Right renal pelvis (tissue), 4 donors: ENCODE results near the gene PKMYT1. TPM values are rescaled to one million over a fixed set of nuclear protein-coding genes. Genes with fewer than 3 reads are reported as not detected.

Experiments
- DNase-seq, 4 donors: peaks; one replicate each; pipeline ENCODE4 v3.0.0-alpha.2; 2013; ENCODE audit warnings: low read depth in 4 of 4, low spot score in 3 of 4, missing footprints in 1 of 4
- polyA plus RNA-seq, 4 donors: library from polyadenylated mRNA; unstranded; fragments of 120-200 nt; gene quantifications; one replicate each; pipeline ENCODE4 v1.2.1, GENCODE V29; 2013; ENCODE audit not compliant: insufficient read length in 4 of 4

Gene PKMYT1
- polyA plus RNA-seq, 4 donors, result 10.4 to 19.2 (median 14.2) TPM

DNA sequence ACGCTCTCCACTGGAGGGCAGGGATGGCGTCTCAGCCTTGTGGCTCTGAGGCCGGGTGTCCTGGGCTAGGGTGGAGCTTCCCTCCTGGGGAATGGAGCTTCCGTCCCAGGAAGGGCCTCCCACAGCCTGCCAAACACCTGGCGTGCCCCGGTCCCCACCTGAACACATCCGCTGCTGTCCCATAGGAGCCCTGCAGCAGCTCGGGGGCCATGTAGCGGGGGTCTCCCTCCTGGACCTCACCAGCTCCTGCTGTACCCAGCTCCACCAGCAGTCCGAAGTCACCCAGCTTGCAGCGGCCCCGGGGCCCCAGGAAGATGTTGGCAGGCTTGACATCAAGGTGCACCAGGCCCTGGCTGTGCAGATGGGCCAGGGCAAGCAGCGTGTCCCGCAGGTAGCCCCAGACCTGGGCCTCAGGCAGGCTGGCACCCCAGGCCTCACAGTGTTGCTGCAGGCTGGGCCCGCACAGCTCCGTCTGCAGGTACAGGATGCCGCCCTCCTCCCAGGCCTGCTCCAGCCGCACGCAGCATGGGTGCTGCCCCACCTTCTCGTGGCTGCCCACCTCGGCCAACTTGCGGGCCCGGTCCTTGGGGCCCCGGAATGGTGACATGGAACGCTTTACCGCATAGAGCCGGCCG, 5.0 kb downstream of the PKMYT1 start:
- DNase-seq, result no peak

DNA sequence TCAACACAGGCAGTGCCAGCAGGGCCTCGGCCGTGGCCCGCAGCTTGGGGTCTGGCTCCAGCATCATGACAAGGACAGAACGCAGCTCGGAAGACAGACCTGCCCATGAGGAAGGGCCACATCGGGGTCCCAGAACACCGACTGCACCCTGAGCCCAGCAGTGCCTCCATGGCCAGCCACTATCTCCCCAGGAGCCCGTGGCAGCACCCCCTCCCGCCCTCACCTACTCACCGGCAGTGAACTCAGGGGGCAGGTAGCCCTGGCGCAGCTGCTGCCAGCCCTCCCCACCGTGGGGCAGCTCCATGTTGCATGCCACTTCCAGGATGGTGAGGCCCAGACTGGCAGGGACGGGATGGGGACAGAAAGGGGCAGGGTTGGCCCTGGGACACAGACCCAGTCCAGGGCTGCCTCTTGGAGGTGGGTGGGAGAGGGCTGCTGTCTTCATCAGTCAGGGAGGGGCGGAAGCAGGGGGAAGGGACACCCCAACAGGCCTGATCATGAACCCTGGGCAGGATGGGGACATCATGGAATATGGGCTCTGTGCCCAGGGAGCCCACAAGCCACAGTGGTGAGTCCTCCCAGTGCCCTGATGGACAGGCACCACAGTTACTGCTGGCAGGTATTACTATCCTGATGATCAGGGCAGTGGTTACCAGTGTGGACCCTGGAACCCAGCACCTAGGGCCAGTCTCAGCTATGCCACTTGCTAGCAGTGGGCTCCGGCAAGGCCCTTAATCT, 5.8 kb downstream of the PKMYT1 start:
- no peak for DNase-seq

DNA sequence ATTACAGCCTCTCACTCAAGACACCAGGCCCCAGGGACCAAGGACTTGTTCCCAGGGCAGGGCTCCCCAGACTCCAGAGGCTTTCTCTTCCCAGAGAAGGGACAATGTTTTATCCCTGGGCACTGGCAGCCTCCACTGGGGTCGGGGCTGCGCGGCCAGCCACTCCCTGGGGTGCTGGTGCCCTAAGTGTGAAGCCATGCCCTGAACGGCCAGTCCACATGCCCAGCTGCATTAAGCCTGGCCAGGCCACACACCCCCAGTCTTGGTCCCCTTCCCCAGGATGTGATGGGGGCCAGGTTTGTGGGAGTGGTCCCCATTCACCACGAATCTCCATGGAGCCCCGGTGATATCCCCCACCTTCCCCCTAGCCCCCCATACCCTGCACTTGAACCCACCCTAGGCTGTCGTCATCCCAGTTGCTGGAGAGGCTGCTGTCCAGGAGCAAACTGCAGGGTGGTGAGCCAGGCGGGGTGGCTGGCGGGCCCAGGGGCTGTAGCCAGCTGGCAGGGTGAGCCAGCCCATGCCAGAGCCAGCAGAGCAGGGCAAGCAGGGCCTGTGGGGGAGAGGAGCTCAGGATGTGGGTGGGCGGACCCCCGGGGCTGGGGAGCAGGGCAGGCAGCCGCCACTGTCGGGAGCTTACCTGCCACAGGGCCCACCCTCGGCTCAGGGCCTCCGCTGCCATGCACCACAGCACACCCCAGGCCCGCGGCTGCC, 6.5 kb downstream of the PKMYT1 start:
- DNase-seq, result no peak

DNA sequence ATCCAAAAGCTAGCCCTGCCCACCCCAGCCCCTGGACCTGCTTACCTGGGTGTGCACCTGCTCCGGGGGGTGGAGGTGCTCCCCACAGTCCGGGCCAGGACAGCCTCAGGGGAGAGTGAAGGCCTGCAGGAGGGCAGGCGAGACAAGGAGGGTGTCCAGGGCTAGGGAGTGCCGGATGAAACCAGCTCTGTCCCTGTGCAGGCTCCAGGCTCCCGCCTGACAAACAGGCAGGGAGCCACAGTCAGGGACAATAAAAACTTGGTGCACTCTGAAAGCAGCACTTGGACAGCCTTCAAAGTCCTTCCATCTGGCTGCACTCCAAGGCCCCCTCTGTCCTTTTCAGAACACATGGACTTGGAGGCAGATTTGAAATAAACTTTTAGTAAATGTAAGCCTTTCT, 7.2 kb downstream of the PKMYT1 start:
- no peak for DNase-seq

DNA sequence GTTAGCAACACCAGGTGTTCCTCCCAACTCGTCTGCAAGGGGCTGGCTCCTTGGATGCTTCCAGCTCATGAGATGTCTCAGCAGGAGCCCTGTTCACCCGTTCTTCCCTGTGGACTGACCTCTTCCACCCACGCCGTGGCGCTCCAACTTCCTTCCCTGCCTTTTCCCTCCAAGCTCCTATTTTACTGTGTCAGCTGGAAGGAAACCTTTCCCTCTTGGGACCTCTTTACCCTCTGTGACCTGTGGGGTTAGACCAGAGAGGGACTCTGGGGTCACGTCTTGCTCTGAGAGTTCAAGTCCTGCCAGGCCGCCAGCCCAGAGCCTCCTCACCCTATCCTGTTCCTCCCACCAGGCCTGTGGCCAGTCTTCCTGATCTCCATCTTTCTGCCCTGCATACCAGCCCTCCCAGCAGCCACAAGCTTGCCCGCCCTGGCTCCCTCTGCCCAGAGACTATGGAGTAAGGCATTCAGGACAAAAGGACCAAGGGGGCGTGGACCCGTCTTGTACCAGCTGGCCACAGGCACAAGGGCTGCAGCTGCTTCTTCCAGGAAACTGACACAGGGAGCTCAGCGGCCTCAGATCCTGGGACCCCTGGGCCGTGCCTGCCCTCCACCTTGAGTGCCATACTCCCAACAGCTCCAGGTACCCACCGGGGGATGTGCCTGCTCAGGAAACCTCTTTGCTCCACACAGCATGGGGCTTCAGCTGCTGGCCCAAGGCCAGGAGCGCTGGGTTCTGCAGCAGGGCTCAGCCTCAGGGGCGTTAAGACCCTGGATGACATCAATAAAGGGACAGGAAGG, 8.1 kb downstream of the PKMYT1 start:
- DNase-seq, result no peak

DNA sequence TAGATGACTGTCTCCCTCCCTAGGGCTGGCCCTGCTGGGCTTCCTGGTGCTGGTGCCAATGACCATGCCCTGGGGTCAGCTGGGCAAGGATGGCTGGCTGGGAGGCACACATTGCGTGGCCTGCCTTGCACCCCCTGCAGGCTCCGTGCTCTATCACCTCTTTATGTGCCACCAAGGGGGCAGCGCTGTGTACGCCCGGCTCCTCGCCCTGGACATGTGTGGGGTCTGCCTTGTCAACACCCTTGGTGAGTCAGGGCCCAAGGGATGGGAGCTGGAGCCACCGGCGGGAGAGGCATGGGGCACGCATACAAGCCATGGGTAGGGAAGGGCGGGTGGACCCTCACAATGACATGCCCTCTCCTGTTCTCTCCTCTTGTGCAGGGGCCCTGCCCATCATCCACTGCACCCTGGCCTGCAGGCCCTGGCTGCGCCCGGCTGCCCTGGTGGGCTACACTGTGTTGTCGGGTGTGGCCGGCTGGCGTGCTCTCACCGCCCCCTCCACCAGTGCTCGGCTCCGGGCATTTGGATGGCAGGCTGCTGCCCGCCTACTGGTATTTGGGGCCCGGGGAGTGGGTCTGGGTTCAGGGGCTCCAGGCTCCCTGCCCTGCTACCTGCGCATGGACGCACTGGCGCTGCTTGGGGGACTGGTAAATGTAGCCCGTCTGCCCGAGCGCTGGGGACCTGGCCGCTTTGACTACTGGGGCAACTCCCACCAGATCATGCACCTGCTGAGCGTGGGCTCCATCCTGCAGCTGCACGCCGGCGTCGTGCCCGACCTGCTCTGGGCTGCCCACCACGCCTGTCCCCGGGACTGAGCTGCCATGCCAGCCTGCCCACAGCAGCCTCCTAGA, 8.9 kb downstream of the PKMYT1 start:
- DNase-seq, result no peak

DNA sequence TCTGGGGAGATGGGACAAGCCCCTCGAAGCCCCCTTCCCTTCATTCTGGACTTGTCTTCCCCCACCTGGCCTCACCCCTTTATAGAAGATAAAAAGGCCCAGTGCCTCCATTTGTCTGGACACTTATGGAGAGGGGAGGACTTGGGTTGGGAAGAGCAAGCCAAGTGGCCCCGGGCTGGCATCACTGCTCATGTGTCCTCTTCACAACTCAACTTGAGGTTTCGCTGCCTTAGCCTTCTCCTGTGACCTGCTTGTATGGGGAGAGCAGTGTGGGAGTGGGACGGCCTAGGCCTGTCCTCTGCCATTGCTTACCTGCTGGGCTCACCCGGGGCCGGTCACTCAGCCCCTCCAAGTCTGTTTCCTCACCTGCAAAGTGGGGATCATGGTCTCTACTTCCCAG, 9.7 kb downstream of the PKMYT1 start:
- DNase-seq, result no peak

DNA sequence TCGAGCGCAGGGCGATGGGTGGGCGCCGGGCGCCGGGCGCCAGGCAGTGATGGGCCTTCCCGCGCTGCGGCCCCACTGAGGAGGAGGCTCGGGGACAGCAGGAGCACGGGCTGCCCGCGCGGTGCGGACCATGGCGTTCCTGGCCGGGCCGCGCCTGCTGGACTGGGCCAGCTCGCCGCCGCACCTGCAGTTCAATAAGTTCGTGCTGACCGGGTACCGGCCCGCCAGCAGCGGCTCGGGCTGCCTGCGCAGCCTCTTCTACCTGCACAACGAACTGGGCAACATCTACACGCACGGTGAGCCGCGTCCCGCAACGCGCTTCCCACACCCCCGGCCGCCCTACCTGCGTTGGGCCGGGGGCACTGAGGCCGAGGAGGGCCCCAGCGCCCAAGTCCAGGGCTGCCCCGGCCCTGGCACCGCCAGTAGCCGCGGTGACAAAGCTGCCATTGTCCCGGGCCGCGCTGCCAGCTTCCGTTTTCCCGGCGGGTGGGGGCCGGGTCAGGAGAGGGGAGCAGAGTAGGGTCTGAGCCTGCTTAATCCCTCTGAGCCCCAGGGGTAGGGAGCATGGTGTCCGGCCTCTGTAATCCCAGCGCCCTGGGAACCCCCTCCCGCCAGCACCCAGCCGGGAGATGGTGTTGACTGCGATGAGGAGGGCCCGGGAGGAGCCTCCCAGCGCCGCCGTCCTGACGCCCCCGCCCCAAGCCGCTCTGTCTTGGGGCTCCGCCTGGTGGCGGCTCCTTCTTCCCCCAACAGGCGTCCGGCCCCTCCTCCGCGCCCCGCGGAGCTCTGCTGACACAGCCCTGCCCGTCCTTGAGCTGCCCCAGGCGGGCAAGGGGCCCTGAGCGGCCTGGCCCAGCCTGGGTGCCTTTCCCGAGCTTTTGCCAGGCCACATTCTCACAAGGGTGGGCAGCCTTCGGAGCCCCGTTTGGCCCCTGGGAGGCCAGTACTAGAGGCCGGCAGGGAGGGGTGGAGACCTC, 10.4 kb downstream of the PKMYT1 start:
- DNase-seq, result no peak

DNA sequence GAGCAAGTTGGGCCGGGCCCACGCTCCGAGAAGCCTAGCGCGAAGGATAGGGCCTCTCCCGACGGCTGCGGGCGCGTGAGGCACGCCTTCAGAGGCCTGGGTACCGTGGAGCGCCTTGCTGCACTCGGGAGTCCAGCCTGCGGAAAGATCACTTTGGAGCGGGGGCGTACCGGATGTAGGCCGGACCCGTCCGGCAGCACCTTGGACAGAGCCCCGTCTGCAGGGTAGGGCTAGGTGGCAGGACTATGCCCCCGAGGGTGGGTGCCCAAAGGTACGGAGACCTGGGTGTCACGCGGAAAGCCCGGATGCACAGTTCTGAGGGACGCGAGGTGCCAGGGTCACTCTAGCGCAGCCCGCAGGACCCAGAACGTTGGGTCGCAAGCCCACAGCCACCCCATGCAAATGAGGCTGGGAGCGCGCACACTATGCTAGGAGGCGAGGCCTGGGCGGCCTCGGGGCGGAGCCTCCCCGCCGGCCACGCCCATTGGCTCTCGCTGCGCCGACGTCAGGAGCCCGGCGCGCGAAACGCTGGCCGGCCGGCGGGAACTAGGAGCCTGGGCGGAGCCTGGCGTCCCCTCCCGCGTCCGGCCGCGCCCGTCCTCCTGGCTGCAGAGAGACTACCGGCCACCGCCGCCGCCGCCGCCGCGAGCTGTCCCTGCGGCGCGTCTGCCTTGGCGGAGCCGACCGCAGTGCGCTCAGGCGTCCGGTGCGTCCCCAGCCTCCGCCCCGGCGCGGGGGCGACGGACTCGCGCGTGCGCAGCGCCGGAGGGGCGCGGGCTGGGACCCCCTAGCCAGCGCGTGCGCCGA, 11.3 kb downstream of the PKMYT1 start, which contains the start of gene PAQR4:
Gene PAQR4 (plus strand): TSS at position 611 of the 807 bp plus-strand sequence. CDS start 327 bp downstream, outside the sequence.
- DNase-seq, result peak; percentile 73 to 84 (median 80)

DNA sequence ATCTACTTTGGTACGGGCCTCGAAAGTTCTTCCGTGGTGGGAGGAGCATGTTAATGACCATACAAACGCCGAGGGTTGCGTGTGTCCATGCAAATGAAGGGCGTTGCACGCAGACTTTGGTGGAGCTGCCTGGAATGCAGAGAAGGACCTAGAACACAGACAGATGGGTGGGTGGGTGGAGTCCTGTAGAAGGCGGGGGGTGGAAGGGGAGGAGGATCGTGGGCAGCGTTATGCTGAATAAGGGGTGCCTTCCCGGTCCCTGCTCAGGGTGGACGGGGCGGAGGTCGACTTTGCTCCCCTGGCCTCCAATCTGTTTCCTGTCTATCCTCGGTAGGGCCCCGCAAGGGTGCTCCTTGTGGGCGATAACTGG, 11.9 kb downstream of the PKMYT1 start:
- DNase-seq, result no peak

DNA sequence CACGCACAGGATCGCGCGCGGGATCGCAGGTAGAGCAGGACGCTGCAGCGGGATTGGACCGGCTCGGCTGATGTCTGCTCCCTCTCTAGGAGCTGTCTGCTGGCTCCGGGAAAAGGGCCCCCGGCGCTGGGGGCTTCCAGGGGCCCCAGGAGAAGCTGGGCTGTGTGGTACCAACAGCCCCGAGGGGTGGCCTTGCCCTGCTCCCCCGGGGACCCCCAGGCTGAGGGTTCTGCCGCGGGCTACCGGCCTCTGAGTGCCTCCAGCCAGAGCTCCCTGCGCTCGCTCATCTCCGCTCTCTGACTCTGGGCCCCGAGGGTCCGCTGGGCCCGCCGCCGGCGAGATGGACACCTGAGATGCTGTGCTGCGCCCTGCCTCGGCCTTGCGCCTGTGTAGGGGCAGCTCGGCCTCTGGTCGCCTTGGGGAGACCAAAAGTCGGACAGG, 12.5 kb downstream of the PKMYT1 start:
- no peak for DNase-seq

DNA sequence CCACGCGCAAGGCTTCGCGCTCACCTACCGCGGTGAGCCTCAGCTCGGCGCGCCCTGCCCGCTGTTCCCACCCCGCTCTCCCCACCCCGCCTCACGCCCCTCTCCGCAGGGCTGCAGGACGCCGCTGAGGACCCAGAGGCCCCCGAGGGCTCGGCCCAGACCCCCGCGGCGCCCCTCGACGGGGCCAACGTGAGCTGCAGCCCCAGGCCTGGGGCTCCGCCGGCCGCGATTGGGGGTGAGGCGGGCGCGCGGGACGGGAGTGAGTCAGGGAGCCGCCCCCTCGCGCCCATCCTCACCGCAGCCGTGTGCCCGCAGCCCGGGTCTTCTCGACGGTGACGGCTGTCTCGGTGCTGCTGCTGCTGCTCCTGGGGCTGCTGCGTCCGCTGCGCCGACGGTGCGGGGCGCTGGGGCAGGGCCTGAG, 13.0 kb downstream of the PKMYT1 start:
- no peak for DNase-seq

DNA sequence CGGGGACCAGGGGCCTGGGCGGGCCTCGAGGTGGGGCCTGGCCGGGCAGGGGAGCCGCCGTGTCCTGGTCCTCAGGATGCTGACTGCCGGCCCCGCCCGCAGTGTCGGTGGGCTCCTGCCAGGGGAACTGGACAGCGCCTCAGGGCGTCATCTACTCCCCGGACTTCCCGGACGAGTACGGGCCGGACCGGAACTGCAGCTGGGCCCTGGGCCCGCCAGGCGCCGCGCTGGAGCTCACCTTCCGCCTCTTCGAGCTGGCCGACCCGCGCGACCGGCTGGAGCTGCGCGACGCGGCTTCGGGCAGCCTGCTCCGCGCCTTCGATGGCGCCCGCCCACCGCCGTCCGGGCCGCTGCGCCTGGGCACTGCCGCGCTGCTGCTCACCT, 13.4 kb downstream of the PKMYT1 start:
- no peak for DNase-seq

DNA sequence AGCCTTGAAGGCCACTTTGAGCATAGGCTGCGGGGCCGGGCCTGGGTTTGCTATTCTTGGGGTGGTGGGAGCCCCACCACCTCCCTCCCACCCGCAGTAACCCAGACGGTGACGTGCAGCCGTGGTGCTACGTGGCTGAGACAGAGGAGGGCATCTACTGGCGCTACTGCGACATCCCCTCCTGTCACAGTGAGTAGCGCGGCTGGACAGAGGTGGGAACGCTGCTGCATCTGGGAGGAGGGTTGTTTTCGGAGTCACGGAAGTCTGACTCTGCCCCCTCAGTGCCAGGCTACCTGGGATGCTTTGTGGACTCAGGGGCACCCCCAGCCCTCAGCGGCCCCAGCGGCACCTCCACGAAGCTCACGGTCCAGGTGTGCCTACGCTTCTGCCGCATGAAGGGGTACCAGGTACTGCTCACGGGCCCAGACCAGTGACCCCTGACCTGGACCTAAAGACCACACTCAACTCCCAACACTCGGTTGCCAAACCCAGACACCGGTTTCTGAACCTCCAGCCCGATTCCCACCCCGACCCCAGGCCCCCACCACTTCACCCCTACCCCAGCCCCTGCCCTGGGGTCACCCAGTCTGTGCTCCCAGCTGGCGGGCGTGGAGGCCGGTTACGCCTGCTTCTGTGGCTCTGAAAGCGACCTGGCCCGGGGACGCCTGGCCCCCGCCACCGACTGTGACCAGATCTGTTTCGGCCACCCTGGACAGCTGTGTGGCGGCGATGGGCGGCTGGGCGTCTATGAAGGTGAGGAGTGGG, 14.0 kb downstream of the PKMYT1 start:
- DNase-seq, result no peak

DNA sequence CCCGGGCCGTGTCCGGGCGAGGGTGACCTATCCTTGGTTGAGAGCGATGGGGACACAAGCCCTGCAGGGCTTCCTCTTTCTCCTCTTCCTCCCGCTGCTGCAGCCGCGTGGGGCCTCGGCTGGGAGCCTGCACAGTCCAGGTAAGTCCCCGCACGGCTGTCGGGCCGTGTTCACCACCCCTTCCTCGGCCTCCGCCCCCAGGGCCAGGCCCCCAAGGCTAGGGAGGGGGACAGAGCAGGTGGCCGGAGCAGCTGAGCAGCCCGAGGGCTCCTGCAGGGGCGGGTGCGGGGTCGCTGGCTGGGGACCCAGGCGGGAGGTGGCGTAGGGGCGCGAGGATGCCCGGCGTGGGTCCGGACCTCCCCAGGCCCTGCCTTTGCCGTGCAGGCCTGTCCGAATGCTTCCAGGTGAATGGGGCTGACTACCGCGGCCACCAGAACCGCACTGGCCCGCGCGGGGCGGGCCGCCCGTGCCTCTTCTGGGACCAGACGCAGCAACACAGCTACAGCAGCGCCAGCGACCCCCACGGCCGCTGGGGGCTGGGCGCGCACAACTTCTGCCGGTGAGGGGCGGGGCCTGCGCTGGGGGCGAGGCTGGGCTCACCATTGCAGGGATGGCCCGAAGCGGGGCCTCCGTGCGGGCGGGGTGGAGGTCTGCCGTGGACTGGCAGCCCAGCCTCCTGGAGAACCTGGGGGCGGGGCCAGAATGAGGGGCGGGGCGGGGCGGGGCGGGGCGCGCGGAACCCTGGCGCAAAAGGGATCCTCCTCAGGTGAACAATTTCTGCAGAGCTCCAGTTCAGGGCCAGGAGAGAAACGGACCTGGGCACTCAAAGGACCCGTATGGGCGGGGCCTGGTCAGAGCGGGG, 15.5 kb downstream of the PKMYT1 start:
- DNase-seq, result no peak
